Ovary (tissue), 9 donors: ENCODE measurements around the gene IQCF6. TPM values are rescaled to one million over a fixed set of nuclear protein-coding genes. Genes with fewer than 3 reads are reported as not detected.

ENCODE experiments used
- DNase-seq, 5 donors: peaks; one replicate each; pipeline ENCODE4 v3.0.0-alpha.2; 2019 to 2020
- H3K27ac ChIP-seq, 2 donors: fragments of 200-600 bp; one replicate each; pipeline versions ENCODE4 v1.5.1 to v1.8.0; 2019 to 2022
- H3K27me3 ChIP-seq: fragments of 200-600 bp; one replicate; pipeline ENCODE4 v1.8.0; 2022
- H3K36me3 ChIP-seq: fragments of 200-600 bp; sonication (generic); one replicate; pipeline ENCODE4 v1.5.1; 2019
- H3K4me1 ChIP-seq: one replicate; pipeline ENCODE4 v1.8.1; 2013; ENCODE audit warnings: mild to moderate bottlenecking, moderate library complexity; ENCODE audit not compliant: insufficient read depth
- H3K4me3 ChIP-seq: fragments of 200-600 bp; sonication (generic); one replicate; pipeline ENCODE4 v1.5.1; 2017
- H3K9me3 ChIP-seq, 2 donors: fragments of 200-600 bp in 1 of 2; sonication (generic) in 1 of 2; one replicate each; pipeline versions ENCODE4 v1.5.1 to v1.8.1; 2013 to 2019; ENCODE audit warnings: mild to moderate bottlenecking in 1 of 2, moderate library complexity in 1 of 2
- CTCF ChIP-seq, 3 donors: fragments of 450-650 bp in 2 of 3; fragments of 200-600 bp in 1 of 3; IDR thresholded peaks; one replicate each; pipeline versions ENCODE4 v1.5.1 to v1.8.0; 2016 to 2022; ENCODE audit warnings: antibody characterized with exemption in 3 of 3, mild to moderate bottlenecking in 1 of 3
- EP300 ChIP-seq: sonication (generic); formaldehyde crosslinking; IDR thresholded peaks from one replicate; pipeline ENCODE4 v1.6.1; 2017; ENCODE audit warnings: antibody characterized with exemption
- POLR2A ChIP-seq: fragments of 450-650 bp; IDR thresholded peaks from one replicate; pipeline ENCODE4 v1.6.1; 2017; ENCODE audit warnings: antibody characterized with exemption, mild to moderate bottlenecking, moderate library complexity
- WGBS, 3 donors: extraction: QIAGEN DNeasy Blood & Tissue Kit in 1 of 3; methylation state at CpG; one replicate each; pipeline versions ENCODE4 v1.1.5 to v1.1.7; 2013 to 2017; 5-methylcytosine and 5-hydroxymethylcytosine counted together
- intact Hi-C, 4 donors: fragments of 100-400 bp; cut with DNase I; formaldehyde crosslinking; loops; one replicate each; pipeline versions ENCODE4 v1.11.0 to v1.15.1; 2022 to 2023
- polyA plus RNA-seq, 2 donors: library from polyadenylated mRNA; stranded (reverse); fragments of 200-250 nt in 1 of 2; fragments of 350-450 nt in 1 of 2; fragmentation: Illumina TruSeq in 1 of 2; extraction: RNeasy Lipid Tissue Mini Kit (QIAGEN cat#74804) in 1 of 2; gene quantifications; one replicate each; pipeline ENCODE4 v1.2.3, GENCODE V29; 2013 to 2014
- total RNA-seq, 7 donors: library from RNA; depleted of rRNA in 2 of 7; stranded (reverse); fragments of >200 nt in 2 of 7; fragmentation: NEBNext Ultra II Directional in 3 of 7; extraction: Animal tissue kit (Norgen Biotek cat#: 25700) in 3 of 7; gene quantifications; one replicate each; pipeline versions ENCODE4 v1.1.0 to v1.2.4, GENCODE V29; 2016 to 2023
- donor health status: DM: no; HTN: no; CAD: no; lungs with moderate emphysema.
- donor health status: DM: no; HTN: no; CAD: no.
- donor health status: Bipolar disorder and iron deficiency.
- donor health status: DM: yes; HTN: yes; CAD: no.
- donor health status: DM: no; HTN: no; CAD: no.
- donor health status: DM: yes; HTN: yes; CAD: no.

IQCF6 gene
- total and polyA plus RNA-seq, 9 donors: not detected

GRCh38 chr3:51799879-51800749 lies 21.1 kb upstream of the IQCF6 start:
- Histone ChIP-seq H3K4me1 (no peaks in the 10 kb centered on the region), H3K36me3 (no peaks in the 10 kb centered on the region), H3K9me3 (no peaks in the 10 kb centered on the region), H3K4me3 (no peak overlapping the region), H3K27ac (no peak overlapping the region), H3K27me3 (no peaks in the 10 kb centered on the region)
- intact Hi-C loops: loop anchor here in 2 of 4 donors (5.0 to 10.0 kb wide), 2 partner anchors 293 to 295 kb away; partner anchors contain the start of gene DCAF1 (in 1 of the 2)
- TF ChIP-seq POLR2A (no peak), EP300 (no peak), CTCF (IDR thresholded peaks at IDR 0.05) (peak; percentile 31 to 37 (median 35))
- DNase-seq: no peak
- 24 to 26% (median 25%) methylated on average over 3 of the region's 3 CpGs for WGBS, 3 donors

DNA sequence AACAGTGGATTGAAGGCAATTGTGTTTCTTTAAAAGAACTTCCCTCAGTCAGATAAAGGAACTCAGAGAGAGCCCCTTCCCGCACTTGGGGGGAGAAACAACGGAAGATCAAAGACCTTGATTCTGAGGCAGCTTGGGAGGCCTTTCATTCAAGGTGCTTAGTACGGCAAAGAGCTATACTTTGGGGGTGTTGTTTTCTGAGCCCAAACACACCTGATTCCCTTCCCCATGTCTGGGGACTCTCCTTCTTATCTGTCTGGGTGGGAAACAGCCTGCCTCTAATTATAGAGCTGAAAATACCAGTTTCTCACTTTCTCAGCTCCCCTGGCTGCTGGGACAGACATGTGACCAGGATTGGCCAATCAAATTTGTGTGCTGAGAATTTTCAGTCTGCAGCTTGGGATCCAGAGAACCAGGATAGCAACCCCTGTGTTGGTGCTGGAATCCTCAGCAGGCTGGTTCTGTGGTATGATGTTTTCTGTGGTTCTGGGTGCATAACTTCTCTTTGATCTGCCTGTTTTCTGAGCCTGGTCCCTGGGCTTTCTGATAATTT lies 19.4 kb upstream of the IQCF6 start:
- Histone ChIP-seq H3K9me3 (no peaks in the 10 kb centered on the region), H3K4me1 (no peaks in the 10 kb centered on the region), H3K27ac (no peak overlapping the region), H3K4me3 (no peak overlapping the region), H3K36me3 (no peaks in the 10 kb centered on the region), H3K27me3 (no peaks in the 10 kb centered on the region)
- intact Hi-C loops: no loop called here
- no peak for DNase-seq
- TF ChIP-seq POLR2A (no peak), CTCF (IDR thresholded peaks at IDR 0.05) (no peak), EP300 (no peak)
- 7 to 25% (median 16%) methylated on average over 3 of the region's 3 CpGs for WGBS, 3 donors

- 94 to 100% (median 97%) methylated on average over 1 of the region's 1 CpG for WGBS, 3 donors
- no peaks in the 10 kb centered on the region for H3K36me3 ChIP-seq
- H3K4me3 ChIP-seq: no peak overlapping the region
- H3K4me1 ChIP-seq: no peaks in the 10 kb centered on the region
- TF ChIP-seq EP300 (no peak), CTCF (IDR thresholded peaks at IDR 0.05) (no peak), POLR2A (no peak)
- no peak overlapping the region for H3K27ac ChIP-seq
- H3K9me3 ChIP-seq: no peaks in the 10 kb centered on the region
- H3K27me3 ChIP-seq: no peaks in the 10 kb centered on the region
- DNase-seq: no peak
- intact Hi-C loops: no loop called here
Measured at GRCh38 chr3:51796854-51797253, 17.8 kb upstream of the IQCF6 start.

DNA sequence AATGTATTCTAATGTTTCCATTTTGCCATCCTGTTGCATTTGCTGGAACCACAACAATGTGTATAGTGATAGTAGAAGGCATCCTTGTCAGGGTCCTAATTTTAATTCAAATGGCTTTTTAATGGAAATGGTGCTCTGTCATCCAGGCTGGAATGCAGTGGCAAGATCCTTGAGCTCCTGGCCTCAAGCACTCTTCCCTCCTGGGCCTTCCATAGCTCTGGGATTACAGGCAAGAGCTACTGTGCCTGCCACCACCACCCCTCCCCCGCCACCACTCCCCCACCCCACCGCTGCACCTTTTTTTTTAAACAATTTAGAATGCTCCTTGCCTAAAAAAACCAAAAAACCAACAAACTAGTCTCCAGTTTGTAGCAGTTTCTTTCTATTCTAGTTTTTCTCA lies 15.2 kb upstream of the IQCF6 start:
- no peaks in the 10 kb centered on the region for H3K9me3 ChIP-seq
- H3K36me3 ChIP-seq: no peaks in the 10 kb centered on the region
- intact Hi-C loops: no loop called here
- TF ChIP-seq POLR2A: no peak
- TF ChIP-seq EP300: no peak
- TF ChIP-seq CTCF (IDR thresholded peaks at IDR 0.05): no peak
- WGBS, 3 donors: 19 to 35% (median 29%) methylated on average over 2 of the region's 2 CpGs
- H3K27ac ChIP-seq: no peak overlapping the region
- H3K4me3 ChIP-seq: no peak overlapping the region
- no peak for DNase-seq
- no peaks in the 10 kb centered on the region for H3K4me1 ChIP-seq
- H3K27me3 ChIP-seq: no peaks in the 10 kb centered on the region
